Adrenal gland (tissue), 12 donors: ENCODE measurements around the gene MPC1. TPM values are rescaled to one million over a fixed set of nuclear protein-coding genes. Genes with fewer than 3 reads are reported as not detected.

Source experiments
- DNase-seq, 7 donors: peaks; one replicate each; pipeline ENCODE4 v3.0.0-alpha.2; 2019 to 2020
- H3K27ac ChIP-seq, 5 donors: fragments of 200-600 bp; sonication (generic) in 4 of 5; 1 replicate in 3 of 5; 2 replicates in 2 of 5; pipeline versions ENCODE4 v1.5.1 to v1.8.0; 2016 to 2020; ENCODE audit warnings: mild to moderate bottlenecking in 1 of 5
- H3K27me3 ChIP-seq: fragments of 200-600 bp; 2 replicates; pipeline ENCODE4 v1.8.0; 2021
- H3K36me3 ChIP-seq, 2 donors: fragments of 200-600 bp; replicated peaks in 1 of 2; 1 replicate in 1 of 2; 2 replicates in 1 of 2; pipeline versions ENCODE4 v1.5.1 to v1.8.0; 2018 to 2022
- H3K4me1 ChIP-seq, 2 donors: fragments of 200-600 bp; replicated peaks in 1 of 2; 1 replicate in 1 of 2; 2 replicates in 1 of 2; pipeline versions ENCODE4 v1.5.1 to v1.8.0; 2018 to 2021
- H3K4me3 ChIP-seq, 4 donors: fragments of 200-600 bp; sonication (generic) in 3 of 4; one replicate each; pipeline ENCODE4 v1.5.1; 2016 to 2018
- H3K9me3 ChIP-seq, 3 donors: fragments of 200-600 bp; sonication (generic) in 1 of 3; replicated peaks in 1 of 3; 1 replicate in 2 of 3; 2 replicates in 1 of 3; pipeline versions ENCODE4 v1.5.1 to v1.8.0; 2016 to 2021
- POLR2A ChIP-seq, 2 donors: fragments of 450-650 bp; IDR thresholded peaks; one replicate each; pipeline ENCODE4 v1.6.1; 2017; ENCODE audit warnings: antibody characterized with exemption in 2 of 2, mild to moderate bottlenecking in 2 of 2, moderate library complexity in 1 of 2
- WGBS, 4 donors: extraction: QIAGEN DNeasy Blood & Tissue Kit in 2 of 4; methylation state at CpG; one replicate each; pipeline versions ENCODE4 v1.1.5 to v1.1.7; 2013 to 2017; 5-methylcytosine and 5-hydroxymethylcytosine counted together
- intact Hi-C, 2 donors: fragments of 100-400 bp; cut with DNase I; formaldehyde crosslinking; loops; one replicate each; pipeline versions ENCODE4 v1.14.1 to v1.15.0; 2022 to 2023
- polyA plus RNA-seq, 3 donors: library from polyadenylated mRNA; stranded (reverse); fragments of 200-250 nt in 2 of 3; fragments of 350-450 nt in 1 of 3; fragmentation: Illumina TruSeq in 1 of 3; extraction: RNeasy Lipid Tissue Mini Kit (QIAGEN cat#74804) in 1 of 3; gene quantifications; one replicate each; pipeline ENCODE4 v1.2.3, GENCODE V29; 2013 to 2014
- total RNA-seq, 9 donors: library from RNA; depleted of rRNA in 4 of 9; stranded (reverse); fragments of >200 nt in 4 of 9; fragments of 120-200 nt in 1 of 9; fragmentation: NEBNext Ultra II Directional in 1 of 9; extraction: Animal tissue kit (Norgen Biotek cat#: 25700) in 1 of 9; gene quantifications; one replicate each; pipeline versions ENCODE4 v1.1.0 to v1.2.4, GENCODE V29; 2013 to 2023
- TF ChIP-seq, protein P1 (sequence below), 6 experiments: fragments of 450-650 bp in 4 of 6; fragments of 200-600 bp in 2 of 6; sonication (generic) in 1 of 6; IDR thresholded peaks; 1 replicate in 5 of 6; 2 replicates in 1 of 6; pipeline versions ENCODE4 v1.5.1 to v1.8.0; 2016 to 2021; ENCODE audit warnings: antibody characterized with exemption in 6 of 6, mild to moderate bottlenecking in 2 of 6, moderate library complexity in 1 of 6
- donor health status: healthy with polysubstance abuse.
- donor health status: Bipolar disorder and iron deficiency.
- donor health status: DM: yes; HTN: yes; CAD: no.
- donor health status: DM: no; HTN: no; CAD: no.
- donor health status: DM: no; HTN: no; CAD: no.
- donor health status: DM: yes; HTN: yes; CAD: no.

Gene MPC1
- total and polyA plus RNA-seq, 12 donors = 22.8 to 76.9 (median 46.0) TPM

DNA sequence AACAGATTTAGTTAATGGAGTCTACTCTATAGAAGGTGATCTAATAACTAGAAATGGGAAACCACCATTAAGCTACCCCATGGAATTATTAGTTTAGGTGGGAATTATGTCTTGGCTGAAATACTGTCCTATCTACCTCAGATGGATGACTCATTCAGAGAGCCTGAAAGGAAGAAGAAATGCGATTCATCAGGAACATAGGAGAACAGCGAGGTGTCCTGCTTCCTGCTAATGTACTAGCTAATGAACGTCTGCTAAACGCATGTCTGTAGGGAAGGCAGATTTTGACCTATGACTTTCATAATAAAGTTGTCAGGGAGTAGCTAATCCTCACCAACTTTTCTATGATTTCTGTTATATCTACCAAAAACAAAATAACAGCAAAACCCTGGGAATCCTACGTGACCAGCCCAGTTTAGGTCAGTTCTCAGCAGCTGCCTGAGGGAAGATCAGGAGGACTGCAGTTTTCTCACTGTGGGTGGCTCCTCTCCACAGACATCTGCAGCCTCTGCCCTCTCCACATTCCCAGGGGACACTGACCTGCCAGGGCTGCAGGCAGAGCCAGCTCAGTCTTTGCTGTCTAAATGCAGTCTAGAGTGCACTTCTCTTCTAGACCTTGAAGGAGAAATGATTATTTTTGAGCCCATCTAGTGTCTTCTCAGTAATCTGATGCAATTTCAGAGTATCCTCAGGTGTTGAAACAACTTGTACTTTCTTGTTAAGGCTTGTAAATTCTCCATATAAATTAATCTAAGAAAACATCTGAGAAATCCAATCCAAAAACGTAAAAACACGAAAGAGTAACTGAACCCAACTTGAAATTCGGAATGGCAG, 22.3 kb downstream of the MPC1 start:
- intact Hi-C loops = no loop called here
- peaks cover 4% of the 10 kb centered on the region for H3K27me3 ChIP-seq
- DNase-seq = no peak
- no peak overlapping the region for H3K27ac ChIP-seq
- H3K4me1 ChIP-seq = peaks cover 0 to 10% of the 10 kb centered on the region in 2 donors
- H3K36me3 ChIP-seq = peaks cover 0 to 13% of the 10 kb centered on the region in 2 donors
- no peak for TF ChIP-seq POLR2A (IDR thresholded peaks at IDR 0.05)
- TF ChIP-seq, protein P1, sequence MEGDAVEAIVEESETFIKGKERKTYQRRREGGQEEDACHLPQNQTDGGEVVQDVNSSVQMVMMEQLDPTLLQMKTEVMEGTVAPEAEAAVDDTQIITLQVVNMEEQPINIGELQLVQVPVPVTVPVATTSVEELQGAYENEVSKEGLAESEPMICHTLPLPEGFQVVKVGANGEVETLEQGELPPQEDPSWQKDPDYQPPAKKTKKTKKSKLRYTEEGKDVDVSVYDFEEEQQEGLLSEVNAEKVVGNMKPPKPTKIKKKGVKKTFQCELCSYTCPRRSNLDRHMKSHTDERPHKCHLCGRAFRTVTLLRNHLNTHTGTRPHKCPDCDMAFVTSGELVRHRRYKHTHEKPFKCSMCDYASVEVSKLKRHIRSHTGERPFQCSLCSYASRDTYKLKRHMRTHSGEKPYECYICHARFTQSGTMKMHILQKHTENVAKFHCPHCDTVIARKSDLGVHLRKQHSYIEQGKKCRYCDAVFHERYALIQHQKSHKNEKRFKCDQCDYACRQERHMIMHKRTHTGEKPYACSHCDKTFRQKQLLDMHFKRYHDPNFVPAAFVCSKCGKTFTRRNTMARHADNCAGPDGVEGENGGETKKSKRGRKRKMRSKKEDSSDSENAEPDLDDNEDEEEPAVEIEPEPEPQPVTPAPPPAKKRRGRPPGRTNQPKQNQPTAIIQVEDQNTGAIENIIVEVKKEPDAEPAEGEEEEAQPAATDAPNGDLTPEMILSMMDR (IDR thresholded peaks at IDR 0.05) = no peak
- 60 to 72% (median 65%) methylated on average over 8 of the region's 8 CpGs for WGBS, 4 donors
- H3K4me3 ChIP-seq = no peak overlapping the region
- no peaks in the 10 kb centered on the region for H3K9me3 ChIP-seq

DNA sequence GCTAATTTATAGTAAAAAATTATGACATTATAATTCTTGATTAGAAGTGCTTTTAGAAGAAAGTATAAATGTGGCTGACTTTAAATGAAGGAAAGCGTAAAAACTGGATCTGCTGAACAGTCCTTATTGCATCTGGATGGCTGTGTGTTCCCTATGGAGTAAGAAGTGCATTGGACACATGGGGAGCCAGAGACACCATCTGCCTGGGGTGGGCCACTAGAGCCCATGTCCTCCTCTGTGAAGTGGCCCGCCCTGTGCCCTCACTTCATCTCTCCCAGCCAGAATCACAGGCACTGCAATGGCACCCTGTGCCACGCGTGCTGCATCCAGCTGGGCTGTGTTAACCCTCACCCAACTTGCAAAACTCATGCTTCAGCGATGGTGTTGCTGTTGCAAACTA, 27.2 kb downstream of the MPC1 start:
- Histone ChIP-seq H3K4me1 (no peaks in the 10 kb centered on the region), H3K9me3 (no peaks in the 10 kb centered on the region), H3K36me3 (no peaks in the 10 kb centered on the region), H3K27ac (no peak overlapping the region), H3K4me3 (no peak overlapping the region), H3K27me3 (peaks cover 11% of the 10 kb centered on the region)
- TF ChIP-seq, protein P1 (IDR thresholded peaks at IDR 0.05) = no peak
- no peak for TF ChIP-seq POLR2A (IDR thresholded peaks at IDR 0.05)
- intact Hi-C loops = no loop called here
- 71 to 80% (median 72%) methylated on average over 5 of the region's 5 CpGs for WGBS, 4 donors
- no peak for DNase-seq

DNA sequence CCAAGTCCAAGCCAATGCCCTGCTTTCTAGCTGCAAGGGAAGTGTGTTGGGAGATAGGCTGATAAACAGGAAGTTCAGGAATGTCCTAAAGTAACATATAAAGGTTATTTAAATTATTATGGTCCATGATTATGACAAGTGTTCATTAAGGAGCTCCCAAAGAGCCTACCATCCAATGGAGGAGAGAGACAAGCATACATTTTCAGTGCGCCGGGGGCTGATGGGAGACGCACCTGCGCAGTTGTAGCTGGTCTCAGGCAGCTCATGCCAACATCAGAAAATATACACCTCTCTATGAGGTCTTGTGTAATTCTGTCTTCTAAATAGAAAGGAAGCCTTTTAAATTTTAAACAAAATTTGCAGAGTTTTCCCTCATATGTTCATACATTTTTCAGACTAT, 27.8 kb downstream of the MPC1 start:
- no peak for DNase-seq
- no peaks in the 10 kb centered on the region for H3K4me1 ChIP-seq
- no peak overlapping the region for H3K4me3 ChIP-seq
- WGBS, 4 donors = 90 to 99% (median 95%) methylated on average over 4 of the region's 4 CpGs
- no peak overlapping the region for H3K27ac ChIP-seq
- no peaks in the 10 kb centered on the region for H3K9me3 ChIP-seq
- no peaks in the 10 kb centered on the region for H3K36me3 ChIP-seq
- peaks cover 11% of the 10 kb centered on the region for H3K27me3 ChIP-seq
- intact Hi-C loops = no loop called here
- TF ChIP-seq, protein P1 (IDR thresholded peaks at IDR 0.05) = no peak
- TF ChIP-seq POLR2A (IDR thresholded peaks at IDR 0.05) = no peak

DNA sequence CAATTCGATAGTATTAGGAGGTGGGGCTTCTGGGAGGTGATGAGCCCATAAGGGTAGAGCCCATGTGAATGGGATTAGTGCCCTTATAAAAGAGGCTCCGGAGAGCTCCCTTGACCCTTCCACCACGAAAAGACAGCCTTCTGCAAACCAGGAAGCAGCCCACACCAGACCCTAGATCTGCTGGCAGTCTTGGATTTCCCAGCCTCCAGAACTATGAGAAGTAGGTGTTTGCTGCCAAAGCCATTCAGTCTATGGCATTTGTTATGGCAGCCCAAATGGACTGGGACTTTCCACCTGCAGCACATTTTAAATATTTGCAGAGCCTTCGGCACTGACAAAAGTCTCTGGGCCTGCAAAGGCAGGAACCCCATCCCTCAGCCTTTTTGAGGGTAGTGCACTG, 28.6 kb downstream of the MPC1 start:
- no peak for TF ChIP-seq POLR2A (IDR thresholded peaks at IDR 0.05)
- TF ChIP-seq, protein P1 (IDR thresholded peaks at IDR 0.05) = no peak

More for the DNA sequence above, 28.6 kb downstream of the MPC1 start:
- Histone ChIP-seq H3K27ac (no peak overlapping the region), H3K4me1 (no peaks in the 10 kb centered on the region), H3K36me3 (no peaks in the 10 kb centered on the region), H3K9me3 (no peaks in the 10 kb centered on the region), H3K4me3 (no peak overlapping the region), H3K27me3 (peaks cover 11% of the 10 kb centered on the region)
- DNase-seq = no peak
- intact Hi-C loops = no loop called here
- 72 to 88% (median 80%) methylated on average over 3 to 4 of the region's 4 CpGs for WGBS, 4 donors
